HG03521 (cell line): ENCODE data around the gene C16orf96.

Source experiments
- ATAC-seq: cut with Tn5 transposase; IDR thresholded peaks from one replicate; pipeline ENCODE4 v1.9.1; 2021; ENCODE audit warnings: mild to moderate bottlenecking, moderate library complexity; ENCODE audit not compliant: unreplicated experiment

C16orf96 gene

GRCh38 chr16:4556112-4556511 is at the start of gene C16orf96:
Gene C16orf96 (plus strand): TSS chr16:4556340. CDS start chr16:4556490, 150 bp downstream.
- no peak for ATAC-seq

DNA sequence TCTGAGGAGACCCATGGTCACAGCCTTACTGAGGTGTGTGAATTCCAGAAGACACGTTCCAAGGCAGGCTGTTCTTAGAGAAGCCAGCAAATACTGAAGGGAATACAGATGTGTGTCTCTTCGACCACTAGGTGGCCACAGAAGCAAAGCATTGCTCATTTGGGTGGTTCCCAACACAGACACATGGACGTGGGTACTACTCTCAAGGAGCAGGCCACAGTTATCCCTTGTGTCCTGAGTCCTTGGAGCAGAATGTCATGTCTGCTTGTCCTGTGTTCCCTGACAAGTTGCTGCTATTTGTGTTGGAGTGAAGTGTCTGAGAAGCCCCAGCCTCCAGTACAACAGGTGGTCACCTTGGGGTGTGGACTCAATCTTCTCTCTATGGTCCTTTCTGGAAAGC is 49.7 kb upstream of the C16orf96 start:
- ATAC-seq: no peak

DNA sequence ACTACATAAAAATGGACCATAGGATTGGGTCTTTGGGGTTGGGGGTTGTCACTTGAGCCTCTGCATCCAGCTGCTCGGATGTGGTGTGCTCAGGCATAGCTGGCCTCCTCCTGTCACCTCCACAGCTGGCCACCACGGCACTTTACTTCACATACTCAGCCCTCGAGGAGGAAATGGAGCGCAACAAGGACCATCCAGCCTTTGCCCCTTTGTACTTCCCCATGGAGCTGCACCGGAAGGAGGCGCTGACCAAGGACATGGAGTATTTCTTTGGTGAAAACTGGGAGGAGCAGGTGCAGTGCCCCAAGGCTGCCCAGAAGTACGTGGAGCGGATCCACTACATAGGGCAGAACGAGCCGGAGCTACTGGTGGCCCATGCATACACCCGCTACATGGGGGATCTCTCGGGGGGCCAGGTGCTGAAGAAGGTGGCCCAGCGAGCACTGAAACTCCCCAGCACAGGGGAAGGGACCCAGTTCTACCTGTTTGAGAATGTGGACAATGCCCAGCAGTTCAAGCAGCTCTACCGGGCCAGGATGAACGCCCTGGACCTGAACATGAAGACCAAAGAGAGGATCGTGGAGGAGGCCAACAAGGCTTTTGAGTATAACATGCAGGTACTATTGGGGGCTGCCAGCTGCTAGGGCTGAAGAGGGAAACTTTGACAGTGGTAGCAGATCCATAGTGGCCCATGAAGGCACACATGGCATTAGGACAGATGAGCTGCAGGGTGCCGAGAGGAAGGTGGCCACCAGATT is 48.4 kb upstream of the C16orf96 start:
- ATAC-seq: no peak

DNA sequence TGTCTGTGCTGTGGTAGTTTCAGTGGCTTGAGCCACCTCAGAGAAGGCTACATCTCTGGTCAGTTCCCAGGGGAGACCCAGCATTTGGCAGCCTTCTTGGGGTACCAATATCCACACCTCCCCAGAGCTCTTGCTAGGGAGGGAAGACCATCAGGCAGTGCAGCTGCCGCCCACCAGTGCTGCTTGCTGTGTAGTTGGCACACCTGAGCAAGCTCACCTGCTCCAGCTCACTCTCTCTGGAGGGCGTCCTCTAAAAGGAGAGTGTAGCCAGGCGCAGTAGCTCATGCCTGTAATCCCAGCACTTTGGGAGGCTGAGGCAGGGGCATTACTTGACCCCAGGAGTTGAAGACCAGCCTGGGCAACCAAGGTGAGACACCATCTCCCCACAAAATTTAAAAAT is 47.3 kb upstream of the C16orf96 start:
- ATAC-seq: no peak

DNA sequence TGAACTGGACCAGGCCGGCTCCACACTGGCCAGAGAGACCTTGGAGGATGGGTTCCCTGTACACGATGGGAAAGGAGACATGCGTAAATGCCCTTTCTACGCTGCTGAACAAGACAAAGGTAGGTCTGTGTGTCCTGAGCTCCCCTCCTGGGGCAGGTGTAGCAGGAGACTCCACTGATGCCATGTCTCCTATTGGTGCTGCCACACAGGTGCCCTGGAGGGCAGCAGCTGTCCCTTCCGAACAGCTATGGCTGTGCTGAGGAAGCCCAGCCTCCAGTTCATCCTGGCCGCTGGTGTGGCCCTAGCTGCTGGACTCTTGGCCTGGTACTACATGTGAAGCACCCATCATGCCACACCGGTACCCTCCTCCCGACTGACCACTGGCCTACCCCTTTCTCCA is 46.7 kb upstream of the C16orf96 start:
- ATAC-seq: no peak

DNA sequence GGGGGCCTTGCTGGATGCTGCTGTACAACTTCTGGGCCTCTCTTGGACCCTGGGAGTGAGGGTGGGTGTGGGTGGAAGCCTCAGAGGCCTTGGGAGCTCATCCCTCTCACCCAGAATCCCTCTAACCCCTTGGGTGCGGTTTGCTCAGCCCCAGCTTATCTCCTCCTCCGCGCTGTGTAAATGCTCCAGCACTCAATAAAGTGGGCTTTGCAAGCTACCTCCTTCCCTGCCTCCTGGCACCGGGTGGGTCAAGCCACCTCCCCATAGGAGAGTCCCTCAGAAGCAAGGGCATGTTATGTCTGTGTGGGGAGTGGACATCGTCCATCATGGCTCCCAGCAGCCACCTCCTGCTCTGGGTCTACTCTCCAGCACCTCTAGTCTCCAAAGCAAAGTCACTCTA is 46.0 kb upstream of the C16orf96 start:
- no peak for ATAC-seq

GRCh38 chr16:4510747-4511426 is 45.3 kb upstream of the C16orf96 start:
- ATAC-seq: no peak

GRCh38 chr16:4511441-4512082 is 44.6 kb upstream of the C16orf96 start:
- ATAC-seq: no peak

- ATAC-seq: no peak
Measured at GRCh38 chr16:4512473-4512872, 43.7 kb upstream of the C16orf96 start.

- no peak for ATAC-seq
Measured at GRCh38 chr16:4513086-4513860, 42.9 kb upstream of the C16orf96 start.

DNA sequence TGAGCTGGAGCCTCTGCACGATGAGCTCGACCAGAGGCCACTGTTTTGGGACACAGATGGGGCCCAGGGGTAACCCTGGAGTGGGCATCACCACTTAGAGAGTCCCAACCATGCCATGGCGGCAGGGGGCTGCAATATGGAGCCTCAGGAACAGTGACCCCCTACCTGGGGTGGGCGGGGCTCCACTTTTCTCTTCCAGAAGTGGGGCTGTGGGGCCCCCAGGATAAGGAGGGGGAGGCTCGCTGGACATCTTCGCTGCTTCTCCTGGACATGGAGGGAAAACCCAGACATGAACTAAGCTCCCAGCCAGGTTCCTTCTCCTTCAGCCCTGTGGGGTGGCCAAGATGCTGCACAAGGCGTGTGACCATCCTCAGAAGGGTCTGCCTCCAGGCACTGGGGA is 42.3 kb upstream of the C16orf96 start:
- ATAC-seq: no peak

DNA sequence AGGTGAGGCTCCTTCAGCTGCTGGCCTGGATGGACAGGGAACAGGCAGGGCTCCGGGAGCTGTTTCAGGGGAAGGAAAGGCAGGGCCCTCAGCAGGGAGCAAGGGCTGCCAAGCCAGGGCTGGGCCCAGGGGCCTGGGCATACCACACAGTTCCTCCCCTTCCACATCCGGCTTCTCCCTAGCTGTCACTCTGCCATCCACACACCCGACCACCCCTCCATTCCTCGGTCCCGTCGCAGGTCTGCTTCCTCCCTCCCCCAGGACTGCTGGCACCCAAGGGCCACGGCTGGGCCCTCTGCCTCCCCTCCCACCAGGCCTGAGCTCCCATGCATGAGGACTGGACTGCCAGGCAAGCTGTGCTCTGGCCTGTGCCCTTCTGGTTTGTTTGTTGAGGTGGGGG is 41.5 kb upstream of the C16orf96 start:
- no peak for ATAC-seq

- no peak for ATAC-seq
Measured at GRCh38 chr16:4515611-4516233, 40.4 kb upstream of the C16orf96 start.

GRCh38 chr16:4517812-4518680 is 38.1 kb upstream of the C16orf96 start:
- ATAC-seq: no peak

- no peak for ATAC-seq
Measured at GRCh38 chr16:4519274-4520058, 36.7 kb upstream of the C16orf96 start.

GRCh38 chr16:4520913-4521312 is 35.2 kb upstream of the C16orf96 start:
- no peak for ATAC-seq

- no peak for ATAC-seq
Measured at GRCh38 chr16:4522051-4522581, 34.0 kb upstream of the C16orf96 start.

DNA sequence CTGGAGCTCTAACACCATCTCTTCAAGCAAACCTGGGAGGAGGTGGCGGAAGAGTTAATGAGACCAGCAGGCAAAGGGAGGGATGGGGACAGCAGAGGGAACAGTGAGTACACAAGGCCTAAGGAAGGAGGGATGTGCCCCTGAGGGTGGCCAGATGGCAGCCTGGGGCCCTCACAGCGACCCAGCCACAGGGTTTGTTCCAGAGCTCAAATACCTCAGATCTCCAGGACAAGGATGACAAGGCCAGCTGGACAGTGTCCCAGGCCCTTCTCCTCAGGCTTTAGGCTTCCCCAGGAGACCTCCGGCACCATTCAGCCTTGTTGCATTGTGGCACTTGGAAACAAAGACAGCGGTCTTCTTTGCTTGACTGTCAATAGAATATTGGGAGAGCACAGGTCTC is 32.5 kb upstream of the C16orf96 start:
- ATAC-seq: no peak

DNA sequence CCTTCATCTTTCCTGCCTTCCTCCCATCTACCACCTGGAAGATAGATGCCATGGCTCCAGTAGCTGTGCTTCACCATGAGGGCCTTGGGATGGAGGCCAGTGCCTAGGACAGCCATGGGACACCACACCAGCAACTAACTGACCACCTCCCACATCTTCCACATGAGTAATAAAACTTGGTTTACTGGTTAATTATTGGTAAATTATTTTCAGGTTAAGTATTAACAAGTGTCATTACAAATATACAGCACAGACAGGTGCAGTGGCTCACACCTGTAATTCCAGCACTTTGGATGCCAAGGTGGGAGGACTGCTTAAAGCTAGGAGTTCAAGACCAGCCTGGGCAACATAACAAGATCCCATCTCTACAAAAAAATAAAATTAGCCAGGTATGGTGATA is 31.6 kb upstream of the C16orf96 start:
- ATAC-seq: no peak
